ENCODE measurements around the gene ADGRD2.

ADGRD2 gene

GRCh38 chr9:124500796-124501611 lies 50.8 kb downstream of the ADGRD2 start:
- Histone ChIP-seq H3K36me3 (ENCODE audit: control insufficient read depth, insufficient read depth, low read length) (no peaks in the 10 kb centered on the region), H3K27me3 (replicated peaks; ENCODE audit: control insufficient read depth, insufficient read depth, low read length, poor library complexity, severe bottlenecking) (peaks cover 10% of the 10 kb centered on the region), H3K4me1 (ENCODE audit: control insufficient read depth, insufficient read depth, low read length, poor library complexity, severe bottlenecking) (peaks cover 9% of the 10 kb centered on the region), H3K27ac (ENCODE audit: insufficient read depth, low read length, poor library complexity, severe bottlenecking) (no peak overlapping the region), H3K4me3 (ENCODE audit: insufficient read depth, low read depth, low read length, poor library complexity, severe bottlenecking) (no peak overlapping the region), H3K9me3 (ENCODE audit: control insufficient read depth, low read length) (no peaks in the 10 kb centered on the region)
- no peak for DNase-seq

- H3K27me3 ChIP-seq (replicated peaks; ENCODE audit: control insufficient read depth, insufficient read depth, low read length, poor library complexity, severe bottlenecking), result peaks cover 10% of the 10 kb centered on the region
- no peaks in the 10 kb centered on the region for H3K9me3 ChIP-seq (ENCODE audit: control insufficient read depth, low read length)
- peaks cover 9% of the 10 kb centered on the region for H3K4me1 ChIP-seq (ENCODE audit: control insufficient read depth, insufficient read depth, low read length, poor library complexity, severe bottlenecking)
- no peaks in the 10 kb centered on the region for H3K36me3 ChIP-seq (ENCODE audit: control insufficient read depth, insufficient read depth, low read length)
- no peak overlapping the region for H3K27ac ChIP-seq (ENCODE audit: insufficient read depth, low read length, poor library complexity, severe bottlenecking)
- DNase-seq, result no peak
- no peak overlapping the region for H3K4me3 ChIP-seq (ENCODE audit: insufficient read depth, low read depth, low read length, poor library complexity, severe bottlenecking)
Observed at GRCh38 chr9:124501771-124502320, 51.6 kb downstream of the ADGRD2 start.

GRCh38 chr9:124502711-124503702 lies 52.8 kb downstream of the ADGRD2 start:
- Histone ChIP-seq H3K27me3 (replicated peaks; ENCODE audit: control insufficient read depth, insufficient read depth, low read length, poor library complexity, severe bottlenecking) (peaks cover 10% of the 10 kb centered on the region), H3K9me3 (ENCODE audit: control insufficient read depth, low read length) (no peaks in the 10 kb centered on the region), H3K27ac (ENCODE audit: insufficient read depth, low read length, poor library complexity, severe bottlenecking) (no peak overlapping the region), H3K4me3 (ENCODE audit: insufficient read depth, low read depth, low read length, poor library complexity, severe bottlenecking) (no peak overlapping the region), H3K4me1 (ENCODE audit: control insufficient read depth, insufficient read depth, low read length, poor library complexity, severe bottlenecking) (peaks cover 9% of the 10 kb centered on the region), H3K36me3 (ENCODE audit: control insufficient read depth, insufficient read depth, low read length) (no peaks in the 10 kb centered on the region)
- no peak for DNase-seq

- peaks cover 10% of the 10 kb centered on the region for H3K27me3 ChIP-seq (replicated peaks; ENCODE audit: control insufficient read depth, insufficient read depth, low read length, poor library complexity, severe bottlenecking)
- no peak overlapping the region for H3K27ac ChIP-seq (ENCODE audit: insufficient read depth, low read length, poor library complexity, severe bottlenecking)
- H3K9me3 ChIP-seq (ENCODE audit: control insufficient read depth, low read length), result no peaks in the 10 kb centered on the region
- DNase-seq, result no peak
- no peaks in the 10 kb centered on the region for H3K36me3 ChIP-seq (ENCODE audit: control insufficient read depth, insufficient read depth, low read length)
- H3K4me3 ChIP-seq (ENCODE audit: insufficient read depth, low read depth, low read length, poor library complexity, severe bottlenecking), result no peak overlapping the region
- peaks cover 9% of the 10 kb centered on the region for H3K4me1 ChIP-seq (ENCODE audit: control insufficient read depth, insufficient read depth, low read length, poor library complexity, severe bottlenecking)
Observed at GRCh38 chr9:124503713-124504529, 53.7 kb downstream of the ADGRD2 start.

- Histone ChIP-seq H3K4me1 (ENCODE audit: control insufficient read depth, insufficient read depth, low read length, poor library complexity, severe bottlenecking) (peaks cover 9% of the 10 kb centered on the region), H3K27ac (ENCODE audit: insufficient read depth, low read length, poor library complexity, severe bottlenecking) (no peak overlapping the region), H3K36me3 (ENCODE audit: control insufficient read depth, insufficient read depth, low read length) (no peaks in the 10 kb centered on the region), H3K9me3 (ENCODE audit: control insufficient read depth, low read length) (no peaks in the 10 kb centered on the region), H3K27me3 (replicated peaks; ENCODE audit: control insufficient read depth, insufficient read depth, low read length, poor library complexity, severe bottlenecking) (peaks cover 10% of the 10 kb centered on the region), H3K4me3 (ENCODE audit: insufficient read depth, low read depth, low read length, poor library complexity, severe bottlenecking) (no peak overlapping the region)
- DNase-seq, result no peak
Observed at GRCh38 chr9:124504530-124505005, 54.3 kb downstream of the ADGRD2 start.

GRCh38 chr9:124505006-124505900 lies 55.0 kb downstream of the ADGRD2 start:
- no peak for DNase-seq
- Histone ChIP-seq H3K36me3 (ENCODE audit: control insufficient read depth, insufficient read depth, low read length) (no peaks in the 10 kb centered on the region), H3K9me3 (ENCODE audit: control insufficient read depth, low read length) (no peaks in the 10 kb centered on the region), H3K4me3 (ENCODE audit: insufficient read depth, low read depth, low read length, poor library complexity, severe bottlenecking) (no peak overlapping the region), H3K27ac (ENCODE audit: insufficient read depth, low read length, poor library complexity, severe bottlenecking) (no peak overlapping the region), H3K4me1 (ENCODE audit: control insufficient read depth, insufficient read depth, low read length, poor library complexity, severe bottlenecking) (peaks cover 9% of the 10 kb centered on the region), H3K27me3 (replicated peaks; ENCODE audit: control insufficient read depth, insufficient read depth, low read length, poor library complexity, severe bottlenecking) (peaks cover 10% of the 10 kb centered on the region)

GRCh38 chr9:124505901-124506346 lies 55.7 kb downstream of the ADGRD2 start:
- DNase-seq, result no peak
- Histone ChIP-seq H3K27me3 (replicated peaks; ENCODE audit: control insufficient read depth, insufficient read depth, low read length, poor library complexity, severe bottlenecking) (peaks cover 10% of the 10 kb centered on the region), H3K4me3 (ENCODE audit: insufficient read depth, low read depth, low read length, poor library complexity, severe bottlenecking) (no peak overlapping the region), H3K36me3 (ENCODE audit: control insufficient read depth, insufficient read depth, low read length) (no peaks in the 10 kb centered on the region), H3K4me1 (ENCODE audit: control insufficient read depth, insufficient read depth, low read length, poor library complexity, severe bottlenecking) (peaks cover 9% of the 10 kb centered on the region), H3K9me3 (ENCODE audit: control insufficient read depth, low read length) (no peaks in the 10 kb centered on the region), H3K27ac (ENCODE audit: insufficient read depth, low read length, poor library complexity, severe bottlenecking) (no peak overlapping the region)

- Histone ChIP-seq H3K4me3 (ENCODE audit: insufficient read depth, low read depth, low read length, poor library complexity, severe bottlenecking) (no peak overlapping the region), H3K27me3 (replicated peaks; ENCODE audit: control insufficient read depth, insufficient read depth, low read length, poor library complexity, severe bottlenecking) (peaks cover 10% of the 10 kb centered on the region), H3K4me1 (ENCODE audit: control insufficient read depth, insufficient read depth, low read length, poor library complexity, severe bottlenecking) (peaks cover 9% of the 10 kb centered on the region), H3K36me3 (ENCODE audit: control insufficient read depth, insufficient read depth, low read length) (no peaks in the 10 kb centered on the region), H3K9me3 (ENCODE audit: control insufficient read depth, low read length) (no peaks in the 10 kb centered on the region), H3K27ac (ENCODE audit: insufficient read depth, low read length, poor library complexity, severe bottlenecking) (no peak overlapping the region)
- DNase-seq, result no peak
Observed at GRCh38 chr9:124506433-124506832, 56.2 kb downstream of the ADGRD2 start.
